NCI-H2227 (cell line): Measurements from ENCODE around the gene ITGBL1.
A peak's percentile ranks its signal among the peaks of the same experiment; 100 is the strongest.

ENCODE experiments used
- DNase-seq: peaks from one replicate; lab custom pipeline; 2025; ENCODE audit not compliant: unreplicated experiment; lab: John Stamatoyannopoulos, UW

Gene ITGBL1

DNA sequence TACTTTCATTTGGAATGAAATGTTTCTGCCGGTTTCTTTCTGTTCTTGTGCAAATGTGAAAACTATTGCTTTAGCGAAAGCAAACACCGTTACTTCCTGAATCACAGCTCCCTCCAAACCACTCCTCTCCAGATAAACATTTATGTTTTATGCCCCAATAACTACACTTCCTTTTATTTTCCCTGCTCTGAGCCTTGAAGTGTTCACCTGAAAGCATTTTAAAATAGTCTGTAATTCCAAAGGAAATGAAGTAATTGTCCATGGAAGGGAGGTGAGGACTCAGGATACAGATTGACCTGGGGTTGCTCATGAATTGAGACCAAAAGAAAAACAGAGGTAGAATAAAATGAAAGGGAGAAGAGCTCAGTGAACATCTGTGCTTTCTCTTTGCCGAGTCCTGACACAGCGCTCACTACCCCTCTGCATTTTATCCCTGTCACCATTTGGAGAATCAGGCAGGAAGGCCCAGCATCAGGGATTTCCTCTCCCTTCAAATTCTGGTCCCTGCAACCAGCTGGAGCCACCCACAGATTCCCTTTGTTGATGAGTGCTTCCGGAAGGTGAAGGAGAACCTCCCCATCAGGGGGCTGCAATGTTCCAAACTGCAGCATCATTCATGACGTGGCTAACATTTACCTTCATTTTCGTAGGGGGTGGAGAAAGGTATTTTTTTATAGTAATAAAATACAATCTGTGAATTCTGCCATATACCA, 171.9 kb downstream of the ITGBL1 start:
- peak; percentile 53 for DNase-seq

DNA sequence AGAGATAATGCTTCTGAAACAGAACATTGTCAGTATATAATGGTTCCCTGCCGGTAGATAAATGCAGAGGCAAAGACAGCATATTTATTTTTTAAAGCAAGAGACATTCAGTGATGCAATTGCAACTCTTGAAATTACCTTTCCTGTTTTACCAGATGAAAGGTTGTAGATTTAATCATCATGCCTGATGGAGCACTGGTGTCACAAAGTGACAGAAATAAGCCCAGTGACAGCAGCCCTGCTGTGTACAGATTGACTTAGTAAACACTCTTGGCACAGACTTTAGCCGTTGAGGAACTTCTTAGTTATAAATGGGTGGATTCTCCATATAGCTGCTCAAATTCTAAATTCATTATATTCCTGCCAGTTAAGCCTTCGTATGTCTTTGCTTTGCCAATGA, 172.5 kb downstream of the ITGBL1 start:
- peak; percentile 41 for DNase-seq

DNA sequence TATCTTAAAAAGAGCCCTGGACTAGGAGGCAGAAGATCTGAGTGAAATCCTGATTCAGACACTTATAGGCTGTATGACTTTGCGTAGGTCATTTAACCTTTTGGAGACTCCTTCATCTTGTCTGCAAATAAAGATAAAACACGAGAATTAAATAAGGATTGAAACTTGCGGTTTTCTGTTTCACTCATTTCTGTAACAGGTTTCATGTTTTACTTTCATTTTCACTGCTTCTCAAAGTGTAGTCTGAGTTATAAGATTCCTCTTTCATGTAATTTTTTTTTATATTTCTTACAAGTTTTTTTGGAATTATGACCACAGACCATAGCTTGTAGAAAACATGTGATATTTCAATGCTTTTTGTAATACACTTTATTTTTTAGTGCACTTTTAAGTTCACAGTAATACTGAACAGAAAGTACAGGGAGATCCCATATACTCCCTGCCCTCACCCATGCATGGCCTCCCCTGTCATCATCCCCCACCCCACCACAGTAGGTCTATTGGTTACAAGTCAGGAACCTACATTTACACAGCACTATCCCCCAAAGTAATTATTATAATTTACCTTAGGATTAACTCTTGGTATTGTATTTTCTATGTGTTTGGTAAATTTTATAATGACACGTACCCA, 174.6 kb downstream of the ITGBL1 start:
- DNase-seq, result no peak

DNA sequence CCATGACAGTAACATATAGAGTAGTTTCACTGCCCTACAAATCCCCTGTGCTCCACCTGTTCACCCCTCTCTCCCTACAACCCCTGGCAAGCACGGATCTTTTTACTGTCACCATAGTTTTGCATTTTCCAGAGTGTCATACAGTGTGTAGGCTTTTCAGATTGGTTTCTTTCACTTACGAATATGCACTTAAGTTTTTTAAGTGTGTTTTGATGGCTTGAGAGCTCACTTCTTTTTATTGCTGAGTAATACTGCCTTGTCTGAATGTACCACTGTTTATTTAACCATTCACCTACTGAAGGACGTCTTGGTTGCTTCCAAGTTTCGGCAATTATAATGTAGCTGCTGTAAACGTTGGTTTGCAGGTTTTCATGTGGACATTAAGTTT, 175.1 kb downstream of the ITGBL1 start:
- DNase-seq, result no peak

DNA sequence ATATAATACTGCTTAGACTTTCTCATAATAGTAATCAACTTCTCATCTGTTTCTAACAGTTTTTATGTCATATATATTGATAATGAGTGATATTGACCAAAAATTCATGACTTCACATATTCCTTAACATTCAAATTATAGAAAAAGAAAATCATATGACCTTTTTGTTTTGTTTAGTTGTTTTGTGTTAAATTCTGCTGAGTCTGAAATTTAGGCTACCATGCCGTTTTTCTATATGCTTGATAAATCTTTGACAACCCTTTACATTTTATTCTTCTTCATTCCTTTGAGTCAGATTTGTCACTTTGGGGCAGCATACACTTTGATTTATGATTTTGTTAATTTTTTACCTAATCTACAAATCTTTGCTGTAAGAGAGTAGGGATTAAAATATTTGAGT, 176.4 kb downstream of the ITGBL1 start:
- no peak for DNase-seq

DNA sequence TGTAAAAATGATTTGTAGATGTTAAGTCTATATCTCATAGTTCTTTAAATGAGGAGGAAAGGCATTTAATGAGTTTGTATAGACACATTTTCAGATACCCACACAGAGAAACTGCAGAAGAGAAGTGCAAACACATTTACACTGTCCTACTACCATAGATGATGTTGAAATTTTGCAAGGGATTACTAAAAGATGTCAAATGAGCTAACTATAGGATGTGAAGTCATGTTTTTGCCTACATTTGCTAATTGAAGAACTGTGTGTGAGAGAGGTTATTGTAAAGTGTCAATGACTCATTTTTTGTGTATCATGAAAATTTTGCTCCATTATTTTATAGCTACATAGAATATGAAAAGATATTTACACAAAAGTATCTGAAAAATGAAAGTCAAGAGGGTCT, 178.9 kb downstream of the ITGBL1 start:
- DNase-seq, result no peak

DNA sequence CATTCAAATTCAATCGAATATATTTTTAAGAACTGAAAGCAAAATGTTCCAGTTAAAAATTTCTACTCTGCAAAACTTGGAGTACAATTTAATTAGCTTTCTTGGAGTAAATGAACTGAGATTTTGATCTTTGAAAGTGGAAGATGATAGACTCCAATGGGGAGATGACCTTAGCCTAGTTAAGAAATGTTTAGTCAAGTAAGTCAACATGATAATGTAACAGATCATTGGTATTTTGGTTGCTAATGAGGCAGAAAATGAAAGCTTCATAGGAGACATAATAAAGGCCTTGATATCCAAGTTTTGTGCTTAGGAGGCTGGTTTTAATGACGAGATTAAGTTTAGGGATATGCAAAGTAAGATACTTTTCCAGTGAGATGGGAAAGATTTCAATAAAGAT, 181.7 kb downstream of the ITGBL1 start:
- DNase-seq, result no peak

DNA sequence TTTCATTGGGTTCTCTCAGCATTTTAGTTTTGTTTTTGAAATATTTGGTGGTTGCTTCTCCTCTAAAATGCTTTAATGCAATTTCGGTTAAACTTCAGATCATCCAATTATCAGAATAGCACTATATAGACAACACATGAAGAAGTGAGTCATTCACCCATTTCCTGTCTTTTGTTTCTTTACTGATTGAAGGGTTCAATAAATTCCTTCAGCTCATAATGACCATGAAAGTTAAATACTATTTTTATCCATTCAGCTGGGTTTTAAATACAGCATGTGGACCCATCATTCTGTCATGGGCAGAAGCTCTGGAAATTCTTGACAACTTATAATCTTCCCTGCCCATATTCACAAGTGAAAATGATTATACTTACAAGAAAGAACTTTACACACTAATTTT, 187.2 kb downstream of the ITGBL1 start:
- no peak for DNase-seq

DNA sequence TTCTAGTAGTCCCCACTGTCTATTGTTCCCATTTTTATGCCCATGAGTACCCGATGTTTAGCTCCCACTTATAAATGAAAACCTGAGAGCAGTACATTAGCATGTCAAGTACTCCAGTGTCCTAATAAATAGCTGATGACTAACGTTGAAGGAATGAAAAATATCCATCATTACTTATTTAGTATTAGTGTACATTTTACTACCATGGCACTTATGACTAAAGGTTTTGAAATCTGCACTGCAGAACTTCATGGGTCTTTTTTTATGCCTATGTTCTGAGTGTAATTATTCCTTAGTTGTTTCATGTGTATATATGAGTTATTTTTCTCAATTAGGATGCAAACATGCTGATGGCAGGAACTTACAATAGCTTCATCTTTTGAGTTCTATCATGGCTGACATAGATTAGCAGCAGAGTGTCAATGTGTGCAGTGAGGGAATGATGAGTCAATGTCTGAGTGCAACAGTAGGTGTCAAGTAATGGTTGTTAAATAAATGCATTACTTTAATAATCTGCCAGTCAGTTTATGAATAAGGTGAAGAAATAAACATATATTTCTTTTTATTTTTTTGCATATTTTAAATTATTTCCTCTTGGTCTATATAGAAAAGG, 188.4 kb downstream of the ITGBL1 start:
- DNase-seq, result no peak

DNA sequence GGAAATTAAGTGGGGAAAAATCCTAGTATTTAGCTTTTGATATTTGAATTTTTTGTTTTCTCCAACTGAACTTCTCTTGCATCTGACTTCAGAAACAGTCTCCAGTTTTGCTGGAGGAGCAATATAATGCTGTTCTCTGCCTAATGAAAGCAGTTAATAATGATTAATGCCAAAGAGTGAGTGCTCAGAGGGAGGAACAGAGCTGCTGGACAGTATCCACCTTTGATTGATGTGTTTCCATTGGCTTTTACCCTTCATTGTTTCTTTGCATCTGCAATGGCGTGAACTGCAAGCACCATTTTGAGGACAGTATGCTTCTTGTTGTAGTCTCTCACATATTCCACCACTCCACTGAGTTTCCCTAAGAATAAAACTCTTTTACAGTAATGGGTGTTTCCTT, 193.4 kb downstream of the ITGBL1 start:
- no peak for DNase-seq

DNA sequence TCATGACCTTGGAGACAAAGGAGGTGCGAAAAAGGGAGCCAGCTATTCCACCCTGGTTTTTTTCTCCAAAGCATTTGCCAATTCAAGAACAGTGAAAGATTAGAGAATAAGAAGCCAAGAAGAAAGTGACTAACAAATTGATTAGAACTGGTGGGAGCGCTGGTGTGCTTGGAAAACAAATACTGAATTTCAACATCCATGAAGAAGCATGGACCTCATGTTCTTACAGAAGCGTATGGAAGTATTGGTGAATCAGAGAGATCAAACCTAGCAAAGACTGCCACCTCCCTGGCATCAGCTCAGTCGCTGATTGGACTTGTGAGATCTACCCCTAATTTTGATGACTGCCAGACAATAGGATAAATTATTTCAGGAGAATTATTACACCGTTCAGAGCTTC, 195.3 kb downstream of the ITGBL1 start:
- no peak for DNase-seq

DNA sequence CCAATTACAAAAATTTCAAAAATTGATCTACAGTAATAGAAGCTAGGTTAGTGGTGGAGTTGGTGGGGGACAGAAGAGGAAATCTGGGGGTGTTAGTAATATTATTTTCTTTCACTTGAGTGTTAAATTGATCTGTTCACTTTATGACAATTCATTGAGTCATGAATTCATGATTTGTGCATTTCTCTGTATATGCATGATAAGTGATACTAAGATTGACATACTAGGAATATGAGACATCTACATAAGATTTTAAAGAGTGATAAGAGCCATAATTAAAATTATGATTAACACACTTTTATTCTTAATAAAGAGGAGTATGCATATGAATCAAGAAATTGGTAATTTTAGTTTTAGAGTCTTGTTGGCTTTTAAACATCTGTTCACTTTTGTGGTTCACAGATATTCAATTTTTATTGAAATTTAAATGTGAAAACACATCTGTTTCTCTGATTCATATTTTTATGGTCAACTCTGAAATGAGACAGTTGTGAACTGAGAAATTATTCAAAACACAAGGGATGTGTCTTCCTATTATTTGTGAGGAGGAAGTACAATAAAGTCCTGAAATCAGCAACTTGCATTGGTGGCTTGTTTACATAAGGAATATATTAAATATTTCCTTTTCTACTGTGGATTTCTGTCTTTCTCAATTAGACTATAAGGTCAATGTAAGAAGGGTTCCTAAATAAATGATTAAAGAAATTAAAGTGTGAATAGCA, 196.5 kb downstream of the ITGBL1 start:
- no peak for DNase-seq

DNA sequence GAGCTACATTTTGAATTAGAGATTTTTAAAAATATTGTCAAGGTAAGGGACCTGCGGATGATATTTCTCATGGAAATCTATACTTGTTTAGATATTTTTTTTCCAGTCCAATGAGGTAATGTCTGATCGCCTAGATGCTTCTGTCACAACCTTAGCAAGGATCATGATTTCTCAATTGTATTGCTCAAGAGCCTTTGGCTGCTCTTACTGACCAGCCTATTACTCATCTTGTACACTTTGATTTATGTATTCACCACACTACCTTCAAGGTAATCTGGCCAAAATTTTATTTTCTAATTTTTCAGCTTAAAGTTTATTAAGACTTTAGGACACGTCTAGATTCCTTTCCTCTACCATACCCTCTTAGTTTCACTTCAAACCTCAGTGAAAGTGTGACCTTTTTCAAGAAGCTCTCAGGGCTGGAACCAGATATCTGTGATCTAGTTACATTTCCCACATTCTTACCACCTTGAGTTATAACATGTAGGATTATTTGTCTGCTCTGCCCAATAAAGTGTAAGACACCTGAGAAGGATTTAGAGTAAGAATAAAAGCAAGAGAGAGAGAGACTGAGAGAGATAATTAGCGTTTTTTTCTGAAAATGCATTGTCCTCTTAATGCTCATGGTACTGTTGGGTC, 197.1 kb downstream of the ITGBL1 start:
- DNase-seq, result no peak

DNA sequence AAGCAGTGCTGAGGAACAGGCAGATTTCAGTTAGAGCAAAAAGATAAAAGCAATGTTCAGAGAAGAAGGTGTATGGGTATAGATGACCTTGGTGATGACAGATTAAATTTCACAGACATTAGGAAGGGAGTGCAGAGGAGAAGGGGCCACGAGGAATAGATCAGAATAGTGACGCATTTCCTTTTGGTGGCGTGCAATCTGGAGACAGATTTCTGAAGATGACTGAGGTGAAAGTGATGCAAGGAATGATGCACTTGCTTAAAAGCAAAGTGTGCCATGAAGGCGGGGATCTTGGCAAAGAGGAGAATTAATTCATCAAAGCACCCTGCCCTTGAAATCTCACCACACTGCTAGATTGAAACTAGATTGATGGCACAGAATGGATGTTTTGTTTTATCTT, 202.4 kb downstream of the ITGBL1 start:
- no peak for DNase-seq

DNA sequence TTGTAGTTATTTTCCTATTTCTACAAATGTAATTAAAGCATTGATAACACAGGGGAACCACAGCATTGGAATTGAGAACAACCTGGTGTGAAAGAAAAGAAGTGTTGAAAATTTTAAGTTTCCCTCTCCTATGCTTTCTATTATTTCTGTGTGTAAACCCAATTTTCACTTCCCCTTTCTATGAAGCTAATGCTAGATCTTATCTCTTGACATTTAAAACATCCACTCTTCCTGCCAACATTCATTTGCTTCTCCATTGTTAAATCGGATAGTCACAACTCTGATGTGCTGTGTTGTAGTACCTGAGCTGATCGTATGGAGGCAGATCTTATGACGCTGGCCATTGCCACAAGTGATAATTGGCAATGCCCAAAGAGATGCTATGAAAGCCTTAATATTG, 203.0 kb downstream of the ITGBL1 start:
- no peak for DNase-seq

DNA sequence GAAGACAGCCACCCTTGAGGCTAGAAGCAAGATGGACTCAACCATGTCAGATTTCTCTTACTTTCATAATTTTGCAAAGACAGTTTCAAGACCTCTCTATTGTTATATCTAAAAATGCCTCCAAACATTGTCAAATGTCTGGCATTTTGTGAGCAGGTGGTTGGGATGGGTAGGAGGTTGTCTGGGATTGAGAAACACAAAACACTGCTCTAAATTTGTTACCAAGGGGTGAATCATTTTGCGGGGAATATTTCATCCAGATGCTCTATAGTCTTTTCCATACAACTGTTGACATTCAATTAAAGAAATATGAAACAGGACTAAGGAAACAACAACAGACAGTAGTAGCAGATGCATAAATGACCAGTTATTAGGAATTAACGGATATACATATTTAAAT, 208.2 kb downstream of the ITGBL1 start:
- no peak for DNase-seq

DNA sequence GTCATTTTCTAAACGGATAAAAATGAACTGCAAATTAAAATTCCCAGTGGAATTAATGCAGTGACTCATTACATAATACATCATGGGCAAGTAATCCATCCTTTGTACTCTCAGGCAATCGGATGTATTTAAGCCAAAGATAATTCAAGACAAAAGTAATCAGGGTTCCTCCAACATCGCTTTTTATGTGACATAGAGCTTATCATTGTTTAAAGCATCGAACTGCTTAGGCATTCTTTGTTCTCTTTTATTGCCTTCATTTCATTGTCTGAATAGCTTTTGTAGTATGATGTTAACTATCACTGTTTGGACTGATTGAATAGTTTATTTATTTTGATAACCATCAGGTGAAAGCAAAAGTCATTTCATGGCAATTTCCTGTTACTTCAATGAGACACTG, 209.4 kb downstream of the ITGBL1 start:
- DNase-seq, result no peak

DNA sequence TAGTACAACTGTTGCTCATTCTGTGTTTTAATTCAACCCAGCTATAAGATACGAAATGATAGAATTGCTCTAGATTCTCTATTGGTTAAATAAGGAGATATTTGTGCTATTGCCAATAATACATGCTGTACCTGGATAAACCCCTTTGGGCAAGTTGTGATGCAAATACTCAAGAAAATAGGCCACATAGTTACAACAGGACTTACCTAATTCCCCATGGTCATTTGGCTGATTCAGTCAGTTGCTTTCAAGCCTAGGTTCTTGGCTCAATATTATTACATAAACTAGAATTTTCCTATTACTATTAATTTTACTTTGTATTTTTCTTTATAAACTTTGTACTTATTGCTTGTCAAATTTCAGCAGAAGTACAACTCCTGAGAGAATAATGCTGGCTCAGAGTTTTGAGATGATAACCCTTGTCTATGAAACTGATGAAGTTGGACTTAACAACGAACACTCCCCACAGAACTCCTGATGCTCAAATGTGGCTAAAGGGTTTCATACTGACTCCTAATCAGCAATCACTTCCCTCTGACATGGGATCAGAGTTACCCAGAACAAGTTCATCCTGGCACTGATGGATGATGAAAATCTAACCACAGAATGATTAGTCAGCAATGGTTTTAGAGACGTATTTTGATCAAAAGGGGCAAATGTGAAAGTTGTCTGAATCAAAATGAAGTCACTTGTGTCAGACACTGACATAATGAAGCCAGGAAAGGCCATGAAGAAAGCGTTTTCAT, 221.1 kb downstream of the ITGBL1 start:
- DNase-seq, result no peak

DNA sequence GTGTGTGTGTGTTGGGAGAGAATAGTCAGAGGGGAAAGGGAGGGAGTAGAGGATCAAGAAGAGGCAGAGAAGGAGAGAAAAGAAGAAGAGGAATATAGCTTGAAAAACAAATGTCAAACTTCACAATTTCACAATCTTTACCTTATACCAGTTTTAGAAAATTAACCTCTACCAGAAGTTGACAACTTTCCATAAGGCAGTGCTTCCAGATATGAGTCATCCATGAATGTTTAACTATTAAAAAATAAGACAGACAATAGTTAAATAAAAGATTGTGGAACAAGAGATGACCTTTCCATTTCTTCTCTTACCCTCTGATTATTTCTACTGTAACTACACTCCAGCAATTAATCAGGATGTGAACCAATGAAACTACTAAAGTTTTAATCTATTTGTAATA, 229.4 kb downstream of the ITGBL1 start:
- no peak for DNase-seq

DNA sequence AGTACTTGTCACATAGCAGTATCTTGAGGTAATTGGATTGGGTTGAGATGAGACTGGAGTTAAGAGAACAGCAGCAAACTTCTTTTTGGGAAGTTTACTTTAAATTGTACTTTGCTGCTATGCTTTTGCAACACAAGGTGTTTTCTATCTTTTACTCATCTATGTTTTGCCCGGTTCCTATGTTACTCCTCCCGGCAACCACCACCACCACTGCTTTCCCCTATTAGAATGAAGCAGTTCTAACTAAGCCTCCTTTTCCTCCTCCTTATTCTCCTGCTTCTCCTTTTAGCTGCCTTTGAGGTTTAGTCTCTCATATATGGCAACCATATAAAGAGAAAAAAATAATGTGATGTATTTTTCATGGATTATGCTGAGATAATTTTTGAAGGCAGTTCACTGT, 233.5 kb downstream of the ITGBL1 start:
- DNase-seq, result no peak

DNA sequence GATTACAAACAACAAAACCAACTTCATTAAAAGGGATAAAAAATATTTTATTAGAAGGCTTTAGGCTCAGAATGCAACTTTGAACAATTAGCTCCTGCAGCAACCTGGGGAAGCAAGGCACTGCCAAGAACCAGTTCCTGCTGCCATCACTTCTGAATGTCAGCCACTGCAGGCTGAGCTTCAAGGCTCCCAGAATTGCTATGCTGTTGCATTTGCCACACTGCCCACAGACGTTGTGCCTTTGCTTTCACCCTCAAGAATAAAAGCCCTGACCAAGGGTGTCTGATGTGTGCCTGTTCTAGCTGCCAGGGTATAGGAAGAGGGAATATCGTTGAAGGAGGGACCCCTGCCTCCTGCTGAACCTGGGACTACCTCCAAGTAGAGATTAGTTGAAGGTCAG, 238.4 kb downstream of the ITGBL1 start:
- no peak for DNase-seq
